Activated naive CD8-positive, alpha-beta T cell (primary cell): Measurements from ENCODE around the gene CCDC144A.
"Not testable (repeated sequence)": the region's sequence is repeated elsewhere in the genome, so short reads cannot be mapped to it uniquely, and the experiment has no call there.

Experiments
- H3K27ac Mint-ChIP-seq: one replicate; pipeline ENCODE4 v1.8.0; 2021; ENCODE audit warnings: mixed read lengths
- H3K27me3 Mint-ChIP-seq: one replicate; pipeline ENCODE4 v1.8.0; 2021; ENCODE audit warnings: mixed read lengths
- H3K36me3 Mint-ChIP-seq: one replicate; pipeline ENCODE4 v1.8.0; 2021; ENCODE audit warnings: mixed read lengths
- H3K4me1 Mint-ChIP-seq: one replicate; pipeline ENCODE4 v1.8.0; 2021; ENCODE audit warnings: low read depth, mixed read lengths
- H3K4me3 Mint-ChIP-seq: one replicate; pipeline ENCODE4 v1.8.0; 2021; ENCODE audit warnings: mild to moderate bottlenecking, mixed read lengths
- H3K9me3 Mint-ChIP-seq: one replicate; pipeline ENCODE4 v1.8.0; 2021; ENCODE audit warnings: low read depth, mixed read lengths

The CCDC144A gene

DNA sequence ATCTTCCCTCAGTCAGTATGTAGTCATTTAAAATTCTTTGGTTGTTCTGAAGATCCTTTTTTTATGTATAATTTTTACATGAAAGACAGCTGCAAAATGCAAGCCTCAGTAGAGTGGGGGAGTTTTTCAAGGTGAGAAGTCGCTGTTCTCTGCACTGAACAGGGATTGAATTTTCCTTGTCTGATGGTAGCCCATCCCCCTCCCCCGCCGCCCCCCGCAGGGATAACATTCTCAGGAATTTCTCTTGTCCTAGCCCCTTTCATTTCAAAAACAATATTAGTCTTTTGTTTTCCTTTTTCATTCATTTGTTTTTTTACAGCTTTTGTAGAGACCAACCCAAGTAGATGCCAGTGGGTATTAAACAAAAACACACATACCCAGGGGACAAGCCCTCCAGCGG, 2.9 kb upstream of the CCDC144A start:
- H3K27ac Mint-ChIP-seq, H3K9me3 Mint-ChIP-seq, H3K4me1 Mint-ChIP-seq, H3K36me3 Mint-ChIP-seq, H3K4me3 Mint-ChIP-seq: not testable (repeated sequence)
- peaks cover 12% of the 10 kb centered on the region for H3K27me3 Mint-ChIP-seq

DNA sequence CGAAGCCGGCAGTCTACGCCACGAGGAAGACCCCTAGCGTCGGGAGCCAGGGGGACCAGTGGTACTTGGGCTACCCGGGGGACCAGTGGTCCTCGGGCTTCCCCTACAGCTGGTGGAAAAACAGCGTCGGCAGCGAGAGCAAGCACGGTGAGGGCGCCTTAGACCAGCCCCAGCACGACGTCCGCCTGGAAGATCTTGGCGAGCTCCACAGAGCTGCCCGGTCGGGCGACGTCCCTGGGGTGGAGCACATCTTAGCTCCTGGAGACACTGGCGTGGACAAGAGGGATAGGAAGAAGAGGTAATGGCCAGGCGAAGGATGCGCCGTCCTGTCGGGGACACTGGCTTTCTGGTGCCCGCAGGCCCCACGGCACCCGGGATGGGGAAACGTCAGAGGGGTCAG, 406 bp downstream of the CCDC144A start:
- not testable (repeated sequence) for H3K4me1 Mint-ChIP-seq, H3K27me3 Mint-ChIP-seq, H3K9me3 Mint-ChIP-seq, H3K36me3 Mint-ChIP-seq, H3K27ac Mint-ChIP-seq
- peak overlapping the region; percentile 49 for H3K4me3 Mint-ChIP-seq

DNA sequence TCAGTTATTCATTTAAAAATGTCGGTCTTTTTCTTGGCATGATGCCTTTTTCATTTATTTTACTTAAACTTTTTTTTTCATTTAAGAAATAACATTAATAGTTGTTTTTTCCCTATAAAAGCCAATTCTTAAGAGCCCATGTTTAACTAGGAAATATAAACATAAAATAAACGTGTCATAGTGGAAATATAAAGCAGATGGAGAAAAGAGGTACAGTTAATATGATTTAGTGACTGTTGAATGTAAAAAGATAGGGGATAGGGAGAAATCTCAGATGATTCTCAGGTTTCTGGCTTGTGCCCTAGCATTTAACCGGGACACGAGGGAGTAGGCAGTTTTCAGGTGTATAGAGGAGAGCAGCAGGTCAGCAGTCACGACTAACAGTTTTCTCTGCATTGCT, 7.6 kb downstream of the CCDC144A start:
- not testable (repeated sequence) for H3K4me1 Mint-ChIP-seq, H3K27ac Mint-ChIP-seq, H3K36me3 Mint-ChIP-seq, H3K27me3 Mint-ChIP-seq, H3K4me3 Mint-ChIP-seq, H3K9me3 Mint-ChIP-seq

DNA sequence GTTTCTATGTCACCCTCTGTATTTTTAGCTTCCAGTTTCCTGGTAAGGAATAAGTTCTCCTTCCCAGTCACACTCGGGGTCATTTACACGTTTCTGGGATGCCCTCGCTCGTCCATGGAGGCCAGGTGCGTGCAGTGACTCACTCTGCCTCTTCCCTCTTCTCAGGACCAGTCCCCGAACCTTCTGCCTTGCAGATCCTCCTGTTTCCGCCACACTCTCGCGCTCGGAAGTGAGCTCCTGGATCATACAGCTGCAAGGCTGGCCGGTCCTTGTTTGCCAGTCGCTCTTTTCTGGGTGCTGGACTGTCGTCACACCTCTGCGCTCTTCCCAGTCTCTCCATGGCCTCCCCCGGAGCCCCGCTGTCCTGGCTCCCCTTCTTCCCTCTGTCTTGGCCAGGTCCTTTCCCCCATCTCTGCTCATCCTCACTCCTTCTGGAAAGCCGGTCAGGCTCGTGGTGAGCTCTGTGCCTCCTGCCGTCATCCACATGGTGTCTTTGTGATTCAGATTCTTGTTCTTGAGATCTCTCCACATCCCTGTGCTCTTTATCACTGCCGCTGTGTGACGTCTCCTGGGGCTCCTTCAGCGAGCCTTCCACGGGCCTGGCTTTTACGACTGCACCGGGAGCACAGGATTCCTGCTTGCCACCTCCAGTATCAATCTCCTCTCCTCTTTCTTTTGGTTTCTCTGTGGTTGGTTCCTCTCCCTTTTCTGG, 55.6 kb downstream of the CCDC144A start:
- peaks cover 29% of the 10 kb centered on the region for H3K27me3 Mint-ChIP-seq
- H3K4me1 Mint-ChIP-seq, H3K9me3 Mint-ChIP-seq, H3K36me3 Mint-ChIP-seq, H3K27ac Mint-ChIP-seq: not testable (repeated sequence)
- H3K4me3 Mint-ChIP-seq = peak overlapping the region; percentile 77

DNA sequence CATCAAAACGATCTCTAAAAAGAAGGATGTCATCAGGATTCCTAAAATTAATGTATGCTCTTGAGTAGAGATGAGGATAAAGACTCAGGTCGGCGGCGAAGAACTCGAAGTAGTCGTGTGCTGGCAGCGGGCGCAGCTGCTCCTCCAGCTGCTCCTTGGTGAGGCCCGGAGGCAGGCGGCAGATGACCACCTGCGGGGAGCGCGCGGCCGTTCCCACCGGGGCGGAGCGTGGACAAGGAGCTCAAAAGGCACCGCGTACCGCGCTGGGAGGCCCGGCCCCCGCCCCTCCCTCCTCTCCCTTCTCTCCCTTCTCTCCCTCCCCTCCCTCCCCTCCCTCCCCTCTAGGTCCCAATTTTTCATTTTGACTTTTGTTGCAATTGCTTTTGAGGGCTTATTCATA, 56.5 kb downstream of the CCDC144A start:
- not testable (repeated sequence) for H3K27ac Mint-ChIP-seq, H3K9me3 Mint-ChIP-seq, H3K36me3 Mint-ChIP-seq
- peaks cover 12% of the 10 kb centered on the region for H3K4me1 Mint-ChIP-seq
- H3K27me3 Mint-ChIP-seq = peaks cover 33% of the 10 kb centered on the region
- H3K4me3 Mint-ChIP-seq = peak overlapping the region; percentile 77

DNA sequence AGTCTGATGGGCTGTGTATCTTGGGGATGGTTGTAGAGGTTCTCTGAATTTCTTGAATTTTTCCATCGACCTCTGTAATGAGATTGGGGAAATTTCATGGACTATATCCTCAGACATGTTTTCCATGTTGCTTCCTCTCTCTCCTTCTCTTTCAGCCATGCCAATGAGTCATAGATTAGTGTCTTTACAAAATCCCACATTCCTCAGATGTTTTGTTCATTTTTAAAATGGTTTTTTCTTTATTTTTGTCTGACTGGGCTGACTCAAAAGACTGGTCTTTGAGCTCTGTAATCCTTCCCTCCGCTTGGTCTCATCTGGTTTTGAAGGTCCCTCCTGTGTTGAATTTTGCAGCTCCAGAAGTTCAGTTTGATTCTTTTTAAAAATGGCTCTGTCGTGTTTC, 60.5 kb downstream of the CCDC144A start:
- H3K9me3 Mint-ChIP-seq, H3K27ac Mint-ChIP-seq, H3K36me3 Mint-ChIP-seq, H3K4me3 Mint-ChIP-seq: not testable (repeated sequence)
- peaks cover 11% of the 10 kb centered on the region for H3K4me1 Mint-ChIP-seq
- H3K27me3 Mint-ChIP-seq = peaks cover 26% of the 10 kb centered on the region

DNA sequence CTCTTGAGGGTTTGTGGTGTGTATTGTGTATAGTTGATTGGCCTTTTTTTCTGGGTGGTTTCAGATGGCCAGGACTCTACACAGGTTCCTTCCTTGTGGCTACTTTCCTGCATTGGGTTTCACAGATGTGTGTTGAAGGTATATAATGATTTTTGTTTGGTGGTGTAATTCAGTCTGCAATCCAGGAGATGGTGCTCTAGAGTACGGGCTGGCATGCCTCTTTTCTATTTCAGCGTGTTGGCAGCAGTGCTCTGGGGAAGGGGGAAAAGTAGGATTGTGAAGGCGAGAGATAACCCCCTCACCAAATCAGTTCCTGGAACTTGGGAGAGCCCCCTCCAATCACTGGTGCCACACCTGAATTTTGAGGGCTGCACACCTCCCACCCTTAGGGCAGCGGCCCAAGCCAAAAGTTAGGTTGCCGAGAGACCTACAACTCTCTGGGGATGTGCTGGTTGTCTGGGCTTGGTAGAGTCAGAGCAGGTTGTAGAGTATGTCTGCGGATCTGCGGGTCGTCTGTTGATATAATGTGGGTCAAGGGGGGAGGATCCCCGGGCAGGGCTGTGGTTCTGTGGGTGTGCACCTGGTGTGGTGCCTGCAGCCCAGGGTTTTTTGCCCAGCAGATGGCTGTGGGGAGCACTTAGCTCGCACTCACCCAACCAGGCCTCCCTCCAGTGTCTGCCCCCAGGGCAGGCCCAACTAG, 61.3 kb downstream of the CCDC144A start:
- H3K36me3 Mint-ChIP-seq, H3K4me1 Mint-ChIP-seq, H3K9me3 Mint-ChIP-seq, H3K4me3 Mint-ChIP-seq, H3K27ac Mint-ChIP-seq: not testable (repeated sequence)
- H3K27me3 Mint-ChIP-seq = peaks cover 20% of the 10 kb centered on the region

DNA sequence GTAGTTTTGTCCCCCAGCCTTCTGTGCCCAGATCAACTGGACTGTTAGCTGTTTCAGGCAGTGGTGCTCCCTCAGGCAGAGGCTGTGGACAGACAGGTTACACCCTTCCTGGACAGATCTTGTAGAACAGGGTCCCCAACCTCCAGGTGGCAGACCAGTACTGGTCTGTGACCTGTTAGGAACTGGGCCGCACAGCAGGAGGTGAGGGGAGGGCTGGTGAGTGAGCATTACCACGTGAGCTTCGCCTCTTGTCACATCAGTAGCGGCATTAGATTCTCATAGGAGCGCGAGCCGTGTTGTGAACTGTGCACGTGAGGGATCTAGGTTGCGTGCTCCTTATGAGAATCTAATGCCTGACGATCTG, 61.9 kb downstream of the CCDC144A start:
- H3K36me3 Mint-ChIP-seq, H3K4me3 Mint-ChIP-seq, H3K27ac Mint-ChIP-seq, H3K9me3 Mint-ChIP-seq, H3K4me1 Mint-ChIP-seq: not testable (repeated sequence)
- peaks cover 19% of the 10 kb centered on the region for H3K27me3 Mint-ChIP-seq

DNA sequence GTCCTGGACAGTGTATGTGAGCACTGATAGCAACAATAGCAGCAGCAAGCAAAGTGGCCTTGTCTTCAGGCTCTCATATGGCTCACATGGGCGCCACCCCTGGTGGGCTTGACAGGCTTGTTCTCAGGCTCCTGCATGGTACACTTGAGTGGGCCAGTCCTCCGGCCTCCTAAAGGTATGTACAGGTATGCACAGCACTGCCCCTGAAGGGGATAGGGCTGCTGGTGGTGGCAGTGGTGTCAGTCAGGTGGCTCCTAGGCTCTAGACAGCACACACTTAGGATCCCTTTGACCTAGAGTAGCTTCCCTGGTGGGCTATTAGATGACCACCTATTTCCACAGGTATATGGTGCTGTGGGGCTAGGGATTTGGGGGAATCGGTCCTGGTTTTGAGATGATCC, 67.5 kb downstream of the CCDC144A start:
- H3K9me3 Mint-ChIP-seq, H3K27me3 Mint-ChIP-seq, H3K27ac Mint-ChIP-seq, H3K36me3 Mint-ChIP-seq, H3K4me3 Mint-ChIP-seq, H3K4me1 Mint-ChIP-seq: not testable (repeated sequence)

DNA sequence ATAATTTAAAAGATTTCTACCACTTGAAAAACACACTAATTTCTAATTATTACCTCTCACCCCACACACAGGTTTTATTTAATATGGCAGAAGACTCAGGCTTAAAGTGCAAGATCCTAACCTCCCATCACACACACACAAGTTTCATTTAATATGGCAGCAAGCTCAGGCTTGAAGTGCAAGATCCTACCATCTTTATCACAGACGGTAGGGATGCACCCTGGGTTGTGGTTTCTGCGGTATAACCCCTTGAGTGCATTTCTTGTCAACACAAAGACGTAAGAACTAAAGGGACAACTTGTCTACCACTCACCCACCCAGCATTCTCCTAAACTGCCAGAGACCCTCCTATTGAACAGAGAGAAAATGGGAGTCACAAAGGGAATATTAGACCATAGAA, 68.1 kb downstream of the CCDC144A start:
- not testable (repeated sequence) for H3K27ac Mint-ChIP-seq, H3K9me3 Mint-ChIP-seq, H3K36me3 Mint-ChIP-seq, H3K27me3 Mint-ChIP-seq, H3K4me3 Mint-ChIP-seq, H3K4me1 Mint-ChIP-seq

DNA sequence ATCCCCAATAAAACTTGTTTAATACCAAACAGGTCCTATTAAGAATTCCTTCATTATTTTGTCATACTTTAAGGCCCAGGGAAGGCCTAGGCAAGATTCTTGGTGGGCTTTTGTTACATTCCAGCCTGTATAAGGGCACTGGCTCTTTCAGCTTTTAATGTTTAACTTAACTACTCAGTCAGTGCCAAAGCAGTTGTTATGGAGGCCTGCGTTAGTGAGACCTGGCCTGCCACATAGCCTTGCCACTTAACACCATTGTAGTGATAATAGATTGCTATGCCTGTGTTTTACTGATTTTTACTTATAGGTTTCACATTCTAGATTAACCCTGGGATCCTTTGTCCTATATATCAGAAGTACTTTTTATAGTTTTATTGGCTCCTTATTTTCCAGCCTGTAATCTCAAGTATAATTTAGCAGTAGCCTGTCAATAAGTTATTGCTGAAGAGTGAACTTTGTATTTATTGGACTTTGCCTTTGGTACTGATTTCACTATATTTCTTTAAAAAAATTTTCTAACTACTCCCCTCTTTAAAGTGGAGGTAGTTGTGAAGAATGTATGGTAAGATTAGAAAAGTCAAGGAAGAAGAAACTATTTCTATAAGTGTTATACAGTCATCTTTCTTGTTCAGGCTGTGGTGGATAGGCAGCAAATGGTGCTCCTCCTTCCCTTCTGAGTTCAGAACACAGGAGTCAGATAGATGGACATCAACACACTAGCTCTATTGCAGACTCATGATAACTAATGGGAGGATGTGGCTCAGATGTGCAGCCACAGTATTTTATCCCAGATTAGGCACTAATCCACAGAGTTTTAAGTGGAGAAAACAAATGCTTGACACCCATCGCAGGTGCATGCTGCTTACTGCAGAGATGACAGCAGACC, 78.5 kb downstream of the CCDC144A start:
- H3K4me3 Mint-ChIP-seq, H3K27me3 Mint-ChIP-seq, H3K27ac Mint-ChIP-seq, H3K9me3 Mint-ChIP-seq, H3K36me3 Mint-ChIP-seq, H3K4me1 Mint-ChIP-seq: not testable (repeated sequence)

DNA sequence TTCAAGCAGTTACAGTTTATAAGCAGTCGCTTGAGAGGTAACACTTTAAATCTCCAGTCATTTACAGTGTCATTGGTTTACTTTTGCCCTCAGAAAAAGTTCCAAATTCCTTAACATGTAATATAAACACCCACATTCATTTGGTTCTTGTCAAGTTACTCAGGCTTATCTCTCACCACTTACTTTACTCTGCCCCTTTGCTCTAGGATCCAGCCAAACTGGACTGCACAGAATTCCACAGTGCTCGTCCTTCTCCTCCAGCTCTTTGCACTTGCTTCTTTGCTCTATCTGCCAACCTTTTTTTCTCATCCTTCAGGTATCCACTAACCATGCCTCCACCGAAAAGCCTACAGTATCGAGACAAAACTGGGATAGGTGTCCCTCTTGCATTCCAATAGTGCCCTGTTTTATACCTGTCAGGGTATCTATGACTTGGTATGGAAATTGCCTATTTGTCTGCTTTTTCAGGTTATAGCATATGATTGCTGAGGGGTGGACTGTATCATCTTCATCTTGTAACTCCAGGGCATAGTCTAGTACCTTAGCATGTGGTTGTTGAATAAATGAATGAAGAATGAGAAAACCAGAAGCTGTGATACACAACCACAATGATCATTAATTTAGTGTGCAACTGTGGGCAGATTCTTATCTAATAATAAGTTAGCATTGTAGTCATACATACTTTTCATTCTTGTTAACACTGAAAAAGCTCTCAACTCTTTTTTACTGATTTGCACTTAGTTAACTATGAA, 82.5 kb downstream of the CCDC144A start:
- not testable (repeated sequence) for H3K36me3 Mint-ChIP-seq, H3K4me1 Mint-ChIP-seq, H3K9me3 Mint-ChIP-seq, H3K4me3 Mint-ChIP-seq, H3K27ac Mint-ChIP-seq, H3K27me3 Mint-ChIP-seq

DNA sequence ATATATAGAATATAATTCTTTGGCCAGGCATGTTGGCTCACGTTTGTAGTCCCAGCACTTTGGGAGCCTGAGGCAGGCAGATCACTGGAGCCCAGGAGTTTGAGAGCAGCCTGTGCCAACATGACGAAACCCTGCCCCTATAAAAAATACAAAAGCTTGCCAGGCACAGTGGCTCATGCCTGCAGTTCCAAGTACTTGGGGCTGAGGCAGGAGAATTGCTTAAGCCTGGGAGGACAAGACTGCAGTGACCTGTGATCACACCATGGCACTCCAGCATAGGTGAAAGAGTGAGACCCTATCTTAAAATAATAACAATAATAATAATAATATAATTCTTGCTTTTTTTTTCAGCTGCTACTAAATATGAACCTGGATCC, 83.1 kb downstream of the CCDC144A start:
- not testable (repeated sequence) for H3K27me3 Mint-ChIP-seq, H3K36me3 Mint-ChIP-seq, H3K9me3 Mint-ChIP-seq, H3K4me3 Mint-ChIP-seq, H3K27ac Mint-ChIP-seq, H3K4me1 Mint-ChIP-seq

DNA sequence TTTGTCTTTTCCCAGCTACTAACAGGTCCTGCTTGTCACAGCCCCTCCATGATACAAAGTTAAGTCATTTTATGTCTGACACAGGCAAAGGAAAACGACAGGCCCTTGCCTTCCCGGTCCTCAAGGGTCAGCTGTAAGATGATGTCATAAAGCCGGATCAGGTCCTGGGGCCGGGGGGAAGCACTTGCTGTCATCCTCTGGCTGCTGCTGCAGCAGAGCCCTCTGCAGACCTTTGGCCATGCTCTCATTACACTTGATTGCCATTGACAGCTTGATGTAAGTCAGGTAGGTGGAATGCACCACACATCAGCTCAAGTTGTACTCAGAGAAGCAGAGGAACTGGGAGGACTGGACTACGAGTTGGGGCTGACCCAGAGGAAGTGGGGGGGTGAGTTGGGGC, 97.8 kb downstream of the CCDC144A start:
- not testable (repeated sequence) for H3K27me3 Mint-ChIP-seq, H3K4me1 Mint-ChIP-seq, H3K27ac Mint-ChIP-seq, H3K9me3 Mint-ChIP-seq, H3K4me3 Mint-ChIP-seq, H3K36me3 Mint-ChIP-seq

DNA sequence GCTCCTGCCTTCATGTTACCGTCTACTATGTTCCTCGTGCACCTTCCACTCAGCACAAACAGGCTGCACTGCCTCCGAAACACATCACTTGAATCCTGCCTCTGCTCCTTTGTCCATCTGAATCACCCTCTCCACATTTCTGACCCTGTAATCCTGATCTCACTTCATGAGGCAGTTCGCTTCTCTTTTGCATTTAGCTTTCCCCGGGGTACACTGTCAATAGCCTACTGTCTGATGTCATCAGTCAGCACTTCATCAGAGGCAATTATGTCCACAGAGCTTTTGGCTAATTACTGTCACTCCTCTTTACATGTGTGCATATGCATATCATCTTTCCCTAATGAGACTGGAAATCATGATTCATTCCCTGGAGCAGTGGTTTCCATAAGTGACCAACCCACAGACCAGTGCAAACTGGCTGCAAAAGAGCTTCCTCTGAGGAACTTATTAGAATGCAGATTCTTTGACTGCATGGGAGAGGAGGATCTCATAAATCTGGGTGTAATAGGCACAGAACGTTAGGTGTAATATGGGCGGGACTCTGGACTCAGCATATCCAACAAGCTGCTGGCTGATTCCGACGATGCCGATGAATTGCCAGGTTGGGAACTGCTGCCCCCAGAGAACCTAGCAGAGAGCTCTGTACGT, 99.0 kb downstream of the CCDC144A start:
- not testable (repeated sequence) for H3K4me3 Mint-ChIP-seq, H3K9me3 Mint-ChIP-seq, H3K36me3 Mint-ChIP-seq, H3K27ac Mint-ChIP-seq, H3K4me1 Mint-ChIP-seq, H3K27me3 Mint-ChIP-seq
